HG03378 (cell line): ENCODE results near the gene GALNT17.
"Not testable (repeated sequence)": the region's sequence is repeated elsewhere in the genome, so short reads cannot be mapped to it uniquely, and the experiment has no call there.

Source experiments
- ATAC-seq: cut with Tn5 transposase; IDR thresholded peaks from one replicate; pipeline ENCODE4 v1.9.1; 2021; ENCODE audit warnings: mild to moderate bottlenecking, moderate library complexity; ENCODE audit not compliant: unreplicated experiment

GALNT17 gene

DNA sequence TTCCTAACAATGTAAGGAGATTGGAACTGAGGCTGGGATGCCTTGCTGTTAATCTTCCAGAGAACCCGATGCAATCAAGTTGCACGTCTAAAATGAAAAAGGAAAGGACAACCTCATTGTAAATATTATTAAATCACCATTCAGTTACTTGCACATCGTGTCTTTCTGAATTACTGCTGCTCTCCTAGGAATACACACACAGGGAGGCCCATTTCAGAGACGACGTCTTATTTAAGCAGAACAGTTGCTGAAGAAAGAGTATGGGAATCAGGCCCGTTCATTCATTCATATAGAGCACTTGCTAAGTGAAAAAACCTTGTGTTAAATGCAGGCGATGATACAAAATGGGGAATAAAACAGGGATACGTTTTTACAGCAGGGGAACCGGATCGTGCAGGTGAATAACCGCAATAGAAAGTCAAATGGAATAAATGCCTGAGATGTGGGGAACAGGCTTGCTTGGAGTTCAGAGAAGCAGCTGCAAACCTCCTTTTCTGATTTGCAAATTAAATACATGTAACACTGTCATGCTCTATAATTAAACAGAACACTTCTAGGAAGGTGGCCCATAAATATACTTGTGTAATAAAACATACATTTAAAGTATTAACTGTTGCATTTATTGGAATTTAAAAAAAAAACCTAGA is 409.9 kb downstream of the GALNT17 start:
- ATAC-seq = no peak

DNA sequence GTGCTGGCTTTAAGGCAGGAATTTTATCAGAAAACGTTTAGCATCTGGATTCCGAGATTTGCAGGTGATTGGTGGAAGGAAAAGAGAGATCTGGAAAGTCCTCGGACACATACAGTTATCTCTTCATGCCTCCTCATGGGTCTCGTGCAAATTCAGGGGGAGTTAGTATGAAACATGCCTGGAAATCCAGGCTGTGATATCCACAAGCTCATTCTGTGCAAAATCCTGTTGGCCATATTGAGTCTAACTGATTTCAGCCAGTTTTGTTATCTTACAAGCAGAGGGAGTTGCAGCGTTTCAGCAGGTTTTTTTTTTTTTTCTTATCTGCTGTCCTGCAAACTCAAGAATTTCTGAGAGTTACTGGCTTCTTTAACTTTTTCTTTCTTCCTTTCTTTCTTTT is 411.5 kb downstream of the GALNT17 start:
- no peak for ATAC-seq

DNA sequence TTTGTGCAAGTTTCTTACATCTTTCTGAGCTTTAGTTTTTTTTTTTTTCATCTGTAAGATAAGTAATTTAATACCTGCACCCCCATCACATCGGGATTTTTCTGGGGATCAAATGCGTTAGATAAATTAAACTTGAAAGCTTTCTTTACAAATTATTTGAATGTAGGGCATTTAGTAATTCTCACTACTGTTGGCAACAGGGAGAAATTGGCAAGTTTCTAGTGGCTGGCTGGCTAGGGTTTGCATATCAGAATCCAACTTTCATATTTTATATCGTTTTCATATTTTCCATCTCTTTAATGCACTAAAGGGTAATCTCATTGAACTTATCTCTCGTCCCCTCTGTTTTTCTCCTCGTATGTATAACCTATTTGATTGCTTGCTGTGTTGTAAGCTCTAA is 412.9 kb downstream of the GALNT17 start:
- ATAC-seq = no peak

DNA sequence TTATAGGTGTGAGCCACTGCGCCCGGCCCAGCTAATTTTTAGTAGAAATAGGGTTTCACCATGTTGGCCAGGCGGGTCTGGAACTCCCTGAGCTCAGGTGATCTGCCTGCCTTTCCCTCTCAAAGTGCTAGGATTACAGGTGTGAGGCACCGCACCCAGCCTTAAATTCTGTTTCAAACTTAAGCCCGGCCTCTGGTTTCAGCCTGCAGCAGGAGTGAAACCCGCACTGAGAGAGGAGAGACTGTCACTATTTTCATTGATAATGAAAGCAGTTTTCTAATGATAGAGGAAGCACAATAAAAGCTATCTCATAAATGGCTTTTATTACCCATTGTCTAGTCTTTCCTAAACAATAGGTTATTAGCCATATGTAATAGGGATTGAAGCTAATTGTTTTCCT is 415.5 kb downstream of the GALNT17 start:
- no peak for ATAC-seq

DNA sequence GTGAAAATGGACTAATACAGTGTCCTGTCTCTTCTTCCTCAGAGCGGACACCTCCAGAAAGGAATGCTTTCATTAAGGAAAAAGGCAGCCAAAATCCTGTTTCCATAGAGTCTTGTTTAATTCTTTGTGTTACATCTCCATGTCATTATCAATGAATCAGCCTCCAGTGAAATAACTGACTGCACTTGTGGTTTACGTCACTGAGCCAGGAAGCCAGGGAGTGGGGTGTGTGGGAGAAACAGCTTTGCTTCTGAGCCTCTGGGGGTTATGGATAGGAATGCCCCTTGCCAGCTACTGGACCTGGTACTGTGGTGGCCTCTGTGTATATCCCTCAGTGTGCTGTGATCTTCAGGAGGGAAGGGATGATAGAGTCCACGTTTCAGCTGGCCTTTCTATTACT is 416.8 kb downstream of the GALNT17 start:
- ATAC-seq = no peak

DNA sequence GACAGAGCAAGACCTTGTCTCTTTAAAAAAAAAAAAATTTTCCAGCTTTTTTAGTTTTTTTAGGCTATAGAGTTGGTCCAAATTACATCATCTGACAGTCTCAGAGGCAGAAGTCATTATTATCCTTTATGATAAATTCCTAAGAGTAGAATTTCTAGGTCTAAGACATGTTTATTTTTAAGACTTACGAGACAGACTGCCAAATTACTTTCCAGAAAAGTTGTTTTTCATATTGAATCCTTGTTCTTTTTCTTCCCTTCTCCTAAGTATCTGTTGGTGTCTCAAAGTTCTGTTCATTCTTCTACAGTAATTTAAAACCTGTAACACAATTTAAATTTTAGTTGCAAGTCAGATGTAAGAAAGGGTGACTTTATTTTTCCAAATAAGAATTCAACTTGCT is 421.4 kb downstream of the GALNT17 start:
- ATAC-seq = no peak

DNA sequence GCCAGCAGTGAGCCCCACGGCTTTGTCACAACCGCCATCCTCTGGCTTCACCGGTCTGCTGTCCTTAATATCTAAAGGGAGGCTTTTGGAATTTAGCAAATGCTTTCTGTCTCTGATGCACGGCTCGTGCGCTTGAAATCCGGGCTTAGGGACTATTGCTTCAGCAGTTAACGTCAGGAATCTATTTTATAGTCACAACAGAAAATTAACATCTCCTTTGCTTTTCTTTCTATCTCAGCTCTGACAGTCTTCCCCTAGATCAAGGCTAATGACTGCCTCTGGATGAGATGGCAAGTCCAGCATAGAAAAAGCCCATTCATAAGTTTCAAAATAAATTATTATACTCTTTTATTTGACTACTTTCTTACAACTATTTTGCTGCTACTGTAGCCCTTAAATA is 423.8 kb downstream of the GALNT17 start:
- ATAC-seq = no peak

DNA sequence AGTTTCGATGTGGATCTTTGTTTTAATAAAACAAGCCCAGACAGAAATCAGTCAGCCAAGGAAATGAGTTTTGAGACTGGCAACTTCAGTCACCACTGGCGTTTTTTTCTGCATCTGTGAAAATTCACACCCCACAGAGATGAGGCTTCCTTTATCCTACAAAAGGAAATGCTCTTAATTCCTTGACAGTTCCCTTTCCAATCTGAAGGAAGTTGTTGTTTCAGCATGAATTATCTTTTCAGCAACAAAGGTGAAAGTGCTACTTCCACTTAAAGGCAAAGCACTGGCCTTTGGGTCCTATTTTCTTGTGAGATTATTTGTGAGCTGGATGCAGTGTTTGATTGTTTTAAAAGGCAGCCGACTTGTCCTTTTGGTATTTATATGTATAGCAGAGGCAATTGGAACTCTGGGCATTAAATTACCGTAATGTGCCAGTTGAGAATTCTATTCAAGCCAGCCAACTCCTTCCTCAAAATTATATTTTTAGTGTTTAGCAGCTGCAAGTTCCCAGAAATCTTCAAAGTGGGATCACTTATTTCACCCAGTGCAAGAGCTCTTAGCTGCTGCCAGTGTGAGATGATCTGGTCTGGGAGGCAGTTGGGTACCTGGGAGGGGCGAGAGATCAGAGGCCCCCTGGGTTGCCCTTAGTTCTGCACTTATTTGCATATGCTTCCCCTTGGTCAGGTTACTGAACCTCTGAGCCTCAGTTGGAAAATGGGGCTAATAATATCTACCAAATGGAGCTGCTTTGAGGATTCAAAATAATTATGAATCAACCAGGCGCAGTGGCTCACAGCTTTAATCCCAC is 427.1 kb downstream of the GALNT17 start:
- no peak for ATAC-seq

DNA sequence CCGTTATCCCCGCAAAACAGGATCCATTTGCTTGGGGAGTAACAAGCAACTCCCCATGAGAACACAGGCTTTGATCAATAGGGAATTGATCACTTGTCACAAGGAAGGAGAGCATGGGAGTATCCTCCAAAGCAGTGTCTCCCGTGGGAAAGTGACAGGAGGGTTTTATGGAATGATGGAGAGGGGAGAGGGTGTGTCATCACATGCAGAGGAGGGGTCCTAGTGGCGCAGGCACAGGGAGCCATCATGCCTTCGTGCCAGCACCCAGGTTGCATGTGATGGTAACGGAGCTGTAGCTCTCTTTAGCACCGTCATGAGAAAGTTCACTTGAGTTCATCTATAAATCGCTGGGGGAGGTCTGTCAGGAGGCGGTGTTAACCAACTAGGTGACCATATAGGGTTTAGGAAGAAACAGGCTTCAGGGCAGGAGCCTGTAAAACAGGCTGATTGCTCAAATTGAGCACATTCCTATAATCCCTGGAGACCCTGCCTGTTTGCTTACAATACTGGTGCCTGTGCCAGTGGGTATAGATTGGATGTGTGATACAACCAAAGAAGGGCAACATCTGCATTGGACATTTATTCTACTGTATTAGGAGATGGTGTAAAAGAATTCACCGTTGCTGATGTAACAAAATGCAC is 428.5 kb downstream of the GALNT17 start:
- ATAC-seq = no peak

DNA sequence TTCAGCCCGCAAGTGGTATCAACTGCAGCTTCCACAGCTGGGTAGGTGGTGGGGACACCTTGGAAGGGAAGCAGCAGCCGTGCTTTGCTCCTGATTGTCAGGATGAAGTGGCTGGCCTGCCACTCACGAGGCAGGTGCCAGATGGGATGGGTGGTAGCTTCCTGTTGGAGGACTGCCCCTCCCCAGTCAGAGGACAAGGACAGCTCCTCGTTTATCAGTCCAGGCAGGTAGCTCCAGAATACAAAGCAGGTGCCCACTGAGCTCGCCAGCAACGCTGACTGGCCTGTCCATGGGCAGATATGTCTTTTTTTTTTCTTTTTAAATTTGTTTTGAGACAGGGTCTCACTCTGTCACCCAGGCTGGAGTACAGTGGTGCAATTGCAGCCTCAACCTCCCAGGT is 431.3 kb downstream of the GALNT17 start:
- no peak for ATAC-seq

DNA sequence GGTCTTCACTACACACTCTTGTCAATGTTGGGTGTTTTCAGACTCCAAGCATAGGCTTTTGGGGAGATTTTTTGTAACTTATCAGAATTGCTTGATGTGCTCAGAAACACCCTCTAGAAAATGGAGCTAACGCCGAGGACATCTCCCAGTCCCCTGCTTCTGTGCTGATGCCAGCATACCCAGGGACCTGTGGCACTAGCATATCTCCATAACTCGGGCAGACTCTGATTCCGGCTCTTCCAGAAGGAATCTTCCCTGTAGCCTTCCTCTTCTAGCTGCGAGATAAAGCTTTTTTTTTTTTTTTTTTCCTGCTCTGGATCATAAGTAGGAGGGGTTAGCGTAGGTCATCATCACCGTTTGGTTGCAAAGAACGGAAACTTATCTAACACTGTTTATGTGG is 434.4 kb downstream of the GALNT17 start:
- no peak for ATAC-seq

DNA sequence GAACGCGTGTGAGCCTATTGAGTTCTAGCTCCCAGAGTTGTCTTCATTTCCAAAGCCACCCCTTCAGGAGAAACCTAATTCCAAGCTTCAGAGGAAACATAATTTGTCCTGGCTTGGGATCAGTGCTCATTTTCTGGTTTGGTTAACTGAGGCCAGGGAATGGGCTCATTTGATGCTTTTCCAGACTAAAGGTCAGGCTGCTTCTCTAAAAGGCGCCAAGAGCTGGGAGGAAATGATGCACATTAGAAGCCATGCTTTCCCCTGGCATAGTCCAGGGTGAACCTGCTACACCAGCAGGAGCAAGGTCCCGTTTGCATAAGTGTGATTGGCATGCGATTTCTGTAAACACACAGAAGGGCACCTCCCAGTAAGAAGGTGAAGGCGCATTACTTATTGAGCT is 435.0 kb downstream of the GALNT17 start:
- ATAC-seq = no peak

DNA sequence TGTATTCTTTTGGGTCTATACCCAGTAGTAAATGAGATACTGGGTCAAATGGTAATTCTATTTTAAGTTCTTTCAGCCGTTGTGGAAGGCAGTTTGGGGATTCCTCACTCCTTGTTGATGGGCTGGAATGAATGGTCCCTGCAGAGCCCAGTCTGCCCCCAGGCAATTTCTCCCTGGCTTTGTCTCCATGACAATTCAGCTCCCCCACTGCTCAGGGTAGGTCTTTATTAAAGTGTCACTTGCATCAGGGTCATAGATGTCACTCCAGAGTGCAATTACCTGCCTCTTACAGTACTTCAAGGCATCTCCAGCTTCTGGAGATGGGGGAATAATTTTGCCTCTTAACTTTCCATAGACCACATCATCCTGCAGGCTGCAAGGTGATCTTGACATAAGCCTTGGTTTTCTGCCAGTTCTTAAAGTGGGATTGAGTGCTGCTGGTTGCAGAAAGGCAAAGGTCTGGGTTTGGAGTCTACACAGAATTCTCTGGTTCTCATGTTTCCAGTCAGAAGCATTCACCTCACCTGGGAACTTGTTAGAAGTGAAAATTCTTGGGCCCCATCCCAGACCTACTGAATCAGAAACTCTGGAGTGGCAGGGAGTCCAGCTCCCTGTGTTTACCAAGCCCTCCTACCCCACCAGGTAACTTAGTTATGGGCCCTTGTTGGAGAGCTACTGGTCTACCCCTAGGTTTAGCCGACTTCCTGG is 442.4 kb downstream of the GALNT17 start:
- ATAC-seq = no peak

DNA sequence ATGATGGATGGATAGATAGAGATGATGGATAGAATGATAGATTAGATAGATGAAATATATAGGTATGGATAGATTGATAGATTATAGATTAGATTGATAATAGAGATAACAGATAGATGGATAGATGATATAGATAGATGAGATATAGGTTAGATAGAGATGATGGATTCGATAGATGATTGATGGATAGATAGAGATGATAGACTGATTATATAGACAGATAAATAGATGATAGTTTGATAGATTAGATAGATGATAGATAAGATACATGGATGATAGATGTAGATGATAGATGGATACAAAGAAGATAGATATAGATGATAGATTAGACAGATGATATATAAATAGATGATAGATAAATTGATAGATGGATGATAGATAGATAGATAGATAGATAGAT is 448.1 kb downstream of the GALNT17 start:
- no peak for ATAC-seq

DNA sequence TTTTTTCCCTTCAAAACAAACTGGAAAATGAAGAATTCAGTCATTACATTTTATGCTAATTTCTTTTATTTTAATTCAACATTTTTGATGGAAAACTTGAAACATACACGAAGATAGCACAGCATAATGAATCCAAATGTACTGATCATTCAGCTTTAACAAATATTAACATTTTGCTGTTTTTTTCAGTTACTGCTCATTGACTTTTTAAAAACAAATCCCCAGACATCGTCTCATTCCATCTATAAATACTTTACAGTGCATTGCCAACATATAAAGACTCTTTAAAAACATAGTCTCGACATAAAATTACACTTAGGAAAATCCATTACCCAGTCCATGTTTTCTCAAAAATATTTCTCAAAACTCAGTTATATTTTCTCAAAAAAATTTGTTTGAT is 452.3 kb downstream of the GALNT17 start:
- no peak for ATAC-seq

DNA sequence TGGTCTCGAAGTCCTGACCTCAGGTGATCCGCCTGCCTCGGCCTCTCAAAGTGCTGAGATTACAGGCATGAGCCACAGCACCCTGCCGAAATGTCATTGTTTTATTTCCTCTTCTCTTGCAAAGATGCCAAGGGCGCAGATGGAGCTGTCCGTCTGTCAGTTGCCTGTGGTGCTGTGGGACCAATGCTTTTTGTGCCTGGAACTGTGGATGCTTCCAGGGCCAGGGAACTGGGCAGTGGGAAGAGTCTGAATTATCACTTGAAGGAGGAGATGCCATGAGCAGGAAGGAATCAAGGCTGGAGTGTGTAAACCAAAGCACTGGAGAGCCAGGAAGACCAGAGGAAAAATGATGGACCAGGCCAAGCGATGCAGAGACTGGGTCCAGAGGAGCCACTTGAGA is 459.9 kb downstream of the GALNT17 start:
- ATAC-seq = no peak

DNA sequence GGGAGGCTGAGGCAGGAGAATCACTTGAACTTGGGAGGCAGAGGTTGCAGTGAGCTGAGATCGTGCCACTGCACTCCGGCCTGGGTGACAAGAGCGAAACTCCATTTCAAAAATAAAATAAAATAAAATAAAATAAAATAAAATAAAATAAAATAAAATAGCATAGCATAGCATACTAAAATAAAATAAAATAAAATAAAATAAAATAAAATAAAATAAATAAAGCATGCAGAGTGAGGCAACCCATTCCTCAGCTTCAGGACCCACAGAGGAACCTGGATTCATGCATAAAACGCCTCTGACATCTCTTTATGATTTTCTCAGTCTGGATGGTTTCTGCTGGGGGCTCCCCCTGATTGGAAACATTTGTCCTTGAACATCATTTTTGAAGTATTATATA is 460.4 kb downstream of the GALNT17 start:
- not testable (repeated sequence) for ATAC-seq

DNA sequence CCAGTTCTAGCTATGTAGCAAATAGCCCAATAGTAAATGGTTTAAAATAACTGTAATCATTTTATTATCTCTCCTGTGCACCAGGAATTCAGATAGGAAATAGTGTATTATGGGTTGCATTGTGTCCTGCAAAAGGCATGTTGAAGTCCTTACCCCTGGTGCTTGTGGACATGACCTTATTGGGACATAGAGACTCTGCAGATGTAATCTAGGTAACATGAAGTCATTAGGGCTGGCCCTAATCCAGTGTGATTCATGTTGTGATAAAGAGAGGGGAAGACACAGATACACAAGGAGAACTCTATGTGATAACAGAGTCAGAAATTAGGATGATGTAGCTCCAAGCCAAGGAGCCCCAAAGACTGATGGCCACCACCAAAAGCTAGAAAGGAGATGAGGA is 462.8 kb downstream of the GALNT17 start:
- no peak for ATAC-seq

DNA sequence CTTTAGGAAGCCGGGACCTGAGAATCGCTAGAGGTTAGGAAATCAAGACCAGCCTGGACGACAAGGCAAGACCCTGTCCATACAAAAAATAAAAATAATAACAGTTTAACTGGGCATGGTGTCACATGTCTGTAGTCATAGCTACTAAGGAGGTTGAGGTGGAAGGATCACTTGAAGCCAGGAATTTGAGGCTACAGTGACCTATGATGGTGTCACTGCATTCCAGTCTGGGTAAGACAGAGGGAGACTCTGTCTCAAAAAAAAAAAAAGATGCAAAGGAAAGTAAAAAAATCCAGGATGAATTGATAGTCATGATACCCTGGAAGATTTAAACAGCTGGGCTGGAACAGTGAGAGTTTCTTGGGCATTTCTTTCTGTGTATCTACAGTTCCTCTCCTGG is 463.2 kb downstream of the GALNT17 start:
- ATAC-seq = no peak

DNA sequence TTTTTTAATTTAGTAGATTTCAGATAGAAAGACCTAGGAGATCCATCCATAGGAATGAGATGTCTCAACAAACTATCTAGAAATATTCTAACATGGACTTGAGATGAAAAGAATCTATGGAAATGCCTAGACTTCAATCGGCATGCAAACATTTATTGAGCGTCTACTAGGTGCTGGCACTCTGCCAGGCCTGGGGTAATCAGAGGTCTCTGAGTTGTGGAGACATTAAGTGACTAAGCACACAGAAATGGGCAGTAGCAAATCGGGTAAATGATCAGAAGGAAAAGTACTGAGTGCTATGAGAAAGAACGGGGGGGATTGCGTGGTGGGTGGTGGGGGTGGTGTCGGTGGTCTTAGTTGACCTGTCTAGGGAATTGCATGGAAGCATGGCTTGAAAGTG is 466.6 kb downstream of the GALNT17 start:
- no peak for ATAC-seq

DNA sequence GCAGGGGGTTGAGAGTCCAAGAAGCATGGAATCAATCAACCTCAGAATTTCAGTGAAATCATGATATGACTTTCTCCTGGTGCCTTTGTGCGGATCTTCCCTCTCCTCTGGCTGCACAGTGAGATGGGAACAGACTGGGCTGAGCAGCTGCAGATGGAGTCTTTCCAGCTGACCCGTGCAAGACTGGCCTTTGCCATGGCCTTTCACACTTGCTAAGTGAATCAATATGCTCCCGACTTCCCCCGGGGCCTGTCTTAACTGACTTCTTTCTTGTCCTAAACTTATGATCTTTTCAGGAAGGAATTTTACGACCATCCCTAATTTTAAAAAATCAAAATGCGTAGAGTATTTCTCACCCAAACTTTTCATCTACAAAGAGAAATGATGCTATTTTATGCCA is 469.9 kb downstream of the GALNT17 start:
- no peak for ATAC-seq
